B cell (primary cell): Measurements from ENCODE around the gene PRKACA. TPM values are rescaled to one million over a fixed set of nuclear protein-coding genes. Genes with fewer than 3 reads are reported as not detected.

Source experiments
- ATAC-seq: fragments of 200-7000 bp; cut with Tn5 transposase; one replicate; pipeline ENCODE4 v1.10.0; 2021; ENCODE audit warnings: low read depth, mild to moderate bottlenecking, moderate number of reproducible peaks, moderate library complexity
- CTCF ChIA-PET: fragments of 350-600 bp; sonication (Branson Sonifier 250); formaldehyde crosslinking; loops from one replicate; lab custom pipeline; 2021; ENCODE audit warnings: antibody characterized with exemption, inconsistent platforms; lab: Charles Lee
- POLR2A ChIA-PET: fragments of 350-600 bp; sonication (Branson Sonifier 250); formaldehyde crosslinking; loops from one replicate; lab custom pipeline; 2021; ENCODE audit warnings: antibody characterized with exemption; lab: Charles Lee
- DNase-seq: peaks from one replicate; pipeline ENCODE4 v3.0.0; 2013
- H2AFZ ChIP-seq: 2 replicates; pipeline ENCODE4 v1.6.1; 2012; ENCODE audit warnings: mild to moderate bottlenecking, low read depth, low read length; ENCODE audit not compliant: insufficient read depth, poor library complexity, severe bottlenecking
- H3K27ac ChIP-seq, 2 donors: 1 replicate in 1 of 2; 2 replicates in 1 of 2; pipeline ENCODE4 v1.5.1; 2012 to 2013; ENCODE audit warnings: low read length in 2 of 2, mild to moderate bottlenecking in 2 of 2, moderate library complexity in 1 of 2
- H3K27me3 ChIP-seq, 4 experiments: fragments of 200-600 bp in 1 of 4; sonication (generic) in 1 of 4; replicated peaks in 1 of 4; 1 replicate in 2 of 4; 2 replicates in 2 of 4; pipeline versions ENCODE4 v1.6.1 to v1.7.0; 2013 to 2016; ENCODE audit warnings: low read length in 3 of 4, mild to moderate bottlenecking in 2 of 4, mixed read lengths in 1 of 4, moderate library complexity in 1 of 4; ENCODE audit not compliant: insufficient read depth in 4 of 4, control insufficient read depth in 3 of 4; ENCODE audit errors: control extremely low read depth in 1 of 4
- H3K36me3 ChIP-seq, 2 experiments: replicated peaks in 1 of 2; 1 replicate in 1 of 2; 2 replicates in 1 of 2; pipeline versions ENCODE4 v1.6.1 to v1.7.1; 2013; ENCODE audit warnings: low read length in 1 of 2; ENCODE audit not compliant: insufficient read depth in 2 of 2, control insufficient read depth in 1 of 2; ENCODE audit errors: control extremely low read depth in 1 of 2, extremely low read depth in 1 of 2
- H3K4me1 ChIP-seq, 2 donors: fragments of 200-600 bp in 1 of 2; sonication (generic) in 1 of 2; 1 replicate in 1 of 2; 2 replicates in 1 of 2; pipeline versions ENCODE4 v1.5.1 to v1.6.1; 2013 to 2017; ENCODE audit warnings: low read length in 2 of 2; ENCODE audit not compliant: control insufficient read depth in 2 of 2, insufficient read depth in 2 of 2
- H3K4me2 ChIP-seq: replicated peaks from 2 replicates; pipeline ENCODE3; 2012; ENCODE audit warnings: mild to moderate bottlenecking, low read depth, low read length; ENCODE audit not compliant: poor library complexity, severe bottlenecking
- H3K4me3 ChIP-seq, 5 experiments: fragments of 200-600 bp in 1 of 5; sonication (generic) in 1 of 5; 1 replicate in 3 of 5; 2 replicates in 2 of 5; pipeline versions ENCODE4 v1.5.1 to v1.7.0; 2011 to 2016; ENCODE audit warnings: low read length in 4 of 5, mild to moderate bottlenecking in 4 of 5, low read depth in 2 of 5, control low read depth in 1 of 5, moderate library complexity in 1 of 5; ENCODE audit not compliant: insufficient read depth in 1 of 5; ENCODE audit errors: control extremely low read depth in 1 of 5, extremely low read depth in 1 of 5
- H3K79me2 ChIP-seq: fragments of 200-600 bp; sonication (generic); one replicate; pipeline ENCODE4 v1.6.0; 2016; ENCODE audit warnings: low read length; ENCODE audit not compliant: control insufficient read depth, insufficient read depth
- H3K9ac ChIP-seq: fragments of 200-600 bp; sonication (generic); 2 replicates; pipeline ENCODE4 v1.6.1; 2017; ENCODE audit warnings: mild to moderate bottlenecking, low read length, moderate library complexity
- H3K9me3 ChIP-seq, 3 donors: one replicate each; pipeline versions ENCODE4 v1.6.1 to v1.7.1; 2013; ENCODE audit warnings: low read length in 2 of 3; ENCODE audit not compliant: control insufficient read depth in 2 of 3, insufficient read depth in 1 of 3; ENCODE audit errors: control extremely low read depth in 1 of 3
- H4K20me1 ChIP-seq: 2 replicates; pipeline ENCODE4 v1.6.0; 2012; ENCODE audit warnings: mild to moderate bottlenecking, low read length; ENCODE audit not compliant: insufficient read depth, control insufficient read depth, poor library complexity, severe bottlenecking
- H3K27ac Mint-ChIP-seq: one replicate; pipeline ENCODE4 v1.8.0; 2021; ENCODE audit warnings: mixed read lengths
- H3K27me3 Mint-ChIP-seq: one replicate; pipeline ENCODE4 v1.8.0; 2021; ENCODE audit warnings: mixed read lengths
- H3K4me1 Mint-ChIP-seq: one replicate; pipeline ENCODE4 v1.8.0; 2021; ENCODE audit warnings: mixed read lengths
- H3K4me3 Mint-ChIP-seq: one replicate; pipeline ENCODE4 v1.8.0; 2021; ENCODE audit warnings: mixed read lengths
- H3K9me3 Mint-ChIP-seq: one replicate; pipeline ENCODE4 v1.8.0; 2022; ENCODE audit warnings: mixed read lengths; ENCODE audit not compliant: insufficient read depth
- EZH2 ChIP-seq: IDR thresholded peaks from 2 replicates; pipeline ENCODE4 v1.6.1; 2012; ENCODE audit warnings: borderline replicate concordance, low read depth, mild to moderate bottlenecking, moderate library complexity, low read length; ENCODE audit not compliant: insufficient read depth, poor library complexity, severe bottlenecking
- WGBS: methylation state at CpG from one replicate; pipeline ENCODE4 v1.1.5; 2013; ENCODE audit warnings: missing lambda C conversion rate; ENCODE audit not compliant: insufficient coverage; 5-methylcytosine and 5-hydroxymethylcytosine counted together
- intact Hi-C: fragments of 100-400 bp; cut with micrococcal nuclease; formaldehyde crosslinking; loops from one replicate; pipeline ENCODE4 v1.10.0; 2022
- polyA plus RNA-seq: library from polyadenylated mRNA; depleted of rRNA; stranded (reverse); fragments of >200 nt; gene quantifications from 2 replicates; pipeline ENCODE4 v1.2.3, GENCODE V29; 2012
- total RNA-seq, 2 donors: library from RNA; stranded (reverse); fragments of 120-200 nt in 1 of 2; gene quantifications; 1 replicate in 1 of 2; 2 replicates in 1 of 2; pipeline versions ENCODE4 v1.2.3 to v1.2.4, GENCODE V29; 2013 to 2022
- TF ChIP-seq, protein P1 (sequence below): fragments of 200-600 bp; IDR thresholded peaks from one replicate; pipeline ENCODE4 v1.8.0; 2022; ENCODE audit warnings: antibody characterized with exemption, mild to moderate bottlenecking

Gene PRKACA
- total and polyA plus RNA-seq, 2 donors (not counting 1 experiment from before 2014, with no cell fraction given) = 36.8 to 43.0 TPM

DNA sequence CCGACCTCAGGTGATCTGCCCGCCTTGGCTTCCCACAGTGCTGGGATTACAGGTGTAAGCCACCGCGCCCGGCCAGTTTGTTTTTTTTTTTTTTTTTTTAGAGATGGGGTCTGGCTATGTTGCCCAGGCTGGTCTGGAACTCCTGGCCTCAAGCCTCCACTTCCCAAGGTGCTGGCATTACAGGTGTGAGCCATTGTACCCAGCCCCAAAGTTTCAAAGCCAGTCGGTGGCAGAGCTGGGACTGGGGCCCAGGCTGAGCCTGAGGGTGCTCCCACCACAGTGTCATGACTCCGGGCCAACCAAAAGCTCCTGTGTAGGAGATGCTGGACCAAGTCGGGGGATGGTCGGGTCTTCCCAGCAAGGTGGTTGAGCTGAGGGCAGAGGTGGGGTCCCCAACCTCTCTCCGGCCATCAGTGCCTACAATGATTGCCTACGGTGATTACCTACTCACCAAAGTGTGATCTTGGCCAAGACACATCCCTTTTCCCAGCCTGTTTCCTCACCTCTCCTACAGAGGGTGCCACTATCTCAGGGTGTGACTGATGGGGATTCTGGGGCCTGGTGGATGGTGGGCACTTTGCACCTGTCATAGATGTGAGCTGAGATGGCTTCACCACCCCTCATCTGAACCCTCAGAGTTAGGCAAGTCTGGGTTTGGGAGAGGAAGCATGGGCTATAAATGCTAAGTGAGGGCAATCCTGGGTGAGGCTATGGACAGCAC, 21.1 kb downstream of the PRKACA start:
- Mint-ChIP-seq H3K4me1 (peaks cover 10% of the 10 kb centered on the region), H3K9me3 (peaks cover 8% of the 10 kb centered on the region), H3K4me3 (no peak overlapping the region), H3K27me3 (no peaks in the 10 kb centered on the region), H3K27ac (no peak overlapping the region)
- ATAC-seq = no peak
- no peak for DNase-seq
- Histone ChIP-seq H3K4me1 (peaks cover 6 to 11% of the 10 kb centered on the region in 2 donors), H3K79me2 (no peaks in the 10 kb centered on the region), H3K36me3 (peaks cover 0 to 24% of the 10 kb centered on the region in 2 experiments), H4K20me1 (no peaks in the 10 kb centered on the region), H3K9me3 (peaks cover 2 to 9% (median 8%) of the 10 kb centered on the region in 3 donors), H3K27me3 (no peaks in the 10 kb centered on the region), H3K27ac (no peak overlapping the region), H3K4me3 (no peak overlapping the region), H2AFZ (no peak overlapping the region), H3K9ac (no peak overlapping the region), H3K4me2 (no peak overlapping the region)
- CTCF ChIA-PET = interaction anchor here (0.7 to 1.4 kb wide), 3 partner anchors 9 to 1004 kb away, joined by 3 read pairs; no protein-coding TSS in a partner anchor
- no peak for TF ChIP-seq EZH2
- TF ChIP-seq, protein P1, sequence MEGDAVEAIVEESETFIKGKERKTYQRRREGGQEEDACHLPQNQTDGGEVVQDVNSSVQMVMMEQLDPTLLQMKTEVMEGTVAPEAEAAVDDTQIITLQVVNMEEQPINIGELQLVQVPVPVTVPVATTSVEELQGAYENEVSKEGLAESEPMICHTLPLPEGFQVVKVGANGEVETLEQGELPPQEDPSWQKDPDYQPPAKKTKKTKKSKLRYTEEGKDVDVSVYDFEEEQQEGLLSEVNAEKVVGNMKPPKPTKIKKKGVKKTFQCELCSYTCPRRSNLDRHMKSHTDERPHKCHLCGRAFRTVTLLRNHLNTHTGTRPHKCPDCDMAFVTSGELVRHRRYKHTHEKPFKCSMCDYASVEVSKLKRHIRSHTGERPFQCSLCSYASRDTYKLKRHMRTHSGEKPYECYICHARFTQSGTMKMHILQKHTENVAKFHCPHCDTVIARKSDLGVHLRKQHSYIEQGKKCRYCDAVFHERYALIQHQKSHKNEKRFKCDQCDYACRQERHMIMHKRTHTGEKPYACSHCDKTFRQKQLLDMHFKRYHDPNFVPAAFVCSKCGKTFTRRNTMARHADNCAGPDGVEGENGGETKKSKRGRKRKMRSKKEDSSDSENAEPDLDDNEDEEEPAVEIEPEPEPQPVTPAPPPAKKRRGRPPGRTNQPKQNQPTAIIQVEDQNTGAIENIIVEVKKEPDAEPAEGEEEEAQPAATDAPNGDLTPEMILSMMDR = no peak
- intact Hi-C loops = loop anchor here (10.0 kb wide), 1 partner anchor 822 kb away; no protein-coding TSS in a partner anchor
- WGBS = 100% methylated on average over 7 of the region's 11 CpGs
- POLR2A ChIA-PET = no interaction called here

DNA sequence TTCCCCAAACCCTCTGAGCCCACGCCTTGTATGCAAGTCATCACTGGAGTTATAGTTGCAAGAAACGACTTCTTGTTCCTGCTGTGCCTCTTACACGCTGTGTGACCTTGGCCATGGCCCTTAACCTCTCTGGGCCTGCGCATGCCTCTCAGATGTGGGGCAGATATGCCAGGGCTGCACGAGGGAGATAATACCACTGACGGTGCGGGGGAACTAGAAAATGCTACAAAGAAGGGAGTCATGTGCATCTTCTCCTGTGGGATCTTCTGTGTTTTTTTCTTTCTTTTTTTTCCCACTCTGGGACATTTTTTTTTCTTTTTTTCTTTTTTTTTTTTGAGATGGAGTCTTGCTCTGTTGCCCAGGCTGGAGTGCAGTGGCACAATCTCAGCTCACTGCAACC, 22.7 kb downstream of the PRKACA start:
- ATAC-seq = no peak
- Histone ChIP-seq H3K4me3 (no peak overlapping the region), H3K79me2 (no peaks in the 10 kb centered on the region), H3K36me3 (peaks cover 0 to 17% of the 10 kb centered on the region in 2 experiments), H3K27me3 (no peaks in the 10 kb centered on the region), H3K4me2 (no peak overlapping the region), H3K9me3 (peaks cover 2 to 9% (median 8%) of the 10 kb centered on the region in 3 donors), H3K4me1 (peaks cover 6 to 11% of the 10 kb centered on the region in 2 donors), H3K27ac (no peak overlapping the region), H4K20me1 (no peaks in the 10 kb centered on the region), H3K9ac (no peak overlapping the region), H2AFZ (no peak overlapping the region)
- H3K4me3 Mint-ChIP-seq = no peak overlapping the region
- intact Hi-C loops = loop anchor here (10.0 kb wide), 1 partner anchor 820 kb away; no protein-coding TSS in a partner anchor
- no peaks in the 10 kb centered on the region for H3K27me3 Mint-ChIP-seq
- DNase-seq = no peak
- H3K27ac Mint-ChIP-seq = peak overlapping the region; percentile 3
- no peak for TF ChIP-seq EZH2
- TF ChIP-seq, protein P1 = no peak
- WGBS = 94% methylated on average over 4 of the region's 7 CpGs
- ChIA-PET CTCF (interaction anchor here (1.2 kb wide), 1 partner anchor 21 kb away, joined by 3 read pairs; no protein-coding TSS in a partner anchor), POLR2A (no interaction called here)
- H3K4me1 Mint-ChIP-seq = peaks cover 11% of the 10 kb centered on the region
- H3K9me3 Mint-ChIP-seq = peaks cover 8% of the 10 kb centered on the region
